EL (cell line): Measurements from ENCODE around the gene DEFB118.
"Not testable (repeated sequence)": the region's sequence is repeated elsewhere in the genome, so short reads cannot be mapped to it uniquely, and the experiment has no call there.

Source experiments
- DNase-seq: peaks from one replicate; pipeline ENCODE4 v3.0.0-alpha.2; 2016

DEFB118 gene, protein sequence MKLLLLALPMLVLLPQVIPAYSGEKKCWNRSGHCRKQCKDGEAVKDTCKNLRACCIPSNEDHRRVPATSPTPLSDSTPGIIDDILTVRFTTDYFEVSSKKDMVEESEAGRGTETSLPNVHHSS

DNA sequence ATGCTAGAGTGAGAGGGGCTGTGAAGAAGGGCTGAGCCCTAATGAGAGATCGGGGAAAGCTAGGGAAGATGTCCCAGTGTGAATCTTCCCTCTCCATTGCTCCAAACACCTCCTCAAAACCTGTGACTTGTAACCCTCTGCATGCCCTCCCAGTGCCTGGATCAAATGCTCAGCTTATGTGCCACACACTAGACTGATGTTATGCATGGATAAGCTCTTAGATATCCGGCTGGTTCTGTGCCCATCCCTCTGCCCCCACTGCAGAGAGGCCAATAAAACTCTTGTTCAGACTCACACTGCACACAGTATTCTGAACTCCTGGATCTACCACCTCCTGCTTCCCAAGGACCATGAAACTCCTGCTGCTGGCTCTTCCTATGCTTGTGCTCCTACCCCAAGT is at the start of gene DEFB118:
Gene DEFB118 (plus strand): TSS at position 301 of the 400 bp plus-strand sequence. CDS start 50 bp downstream, at position 351.
- no peak for DNase-seq

DNA sequence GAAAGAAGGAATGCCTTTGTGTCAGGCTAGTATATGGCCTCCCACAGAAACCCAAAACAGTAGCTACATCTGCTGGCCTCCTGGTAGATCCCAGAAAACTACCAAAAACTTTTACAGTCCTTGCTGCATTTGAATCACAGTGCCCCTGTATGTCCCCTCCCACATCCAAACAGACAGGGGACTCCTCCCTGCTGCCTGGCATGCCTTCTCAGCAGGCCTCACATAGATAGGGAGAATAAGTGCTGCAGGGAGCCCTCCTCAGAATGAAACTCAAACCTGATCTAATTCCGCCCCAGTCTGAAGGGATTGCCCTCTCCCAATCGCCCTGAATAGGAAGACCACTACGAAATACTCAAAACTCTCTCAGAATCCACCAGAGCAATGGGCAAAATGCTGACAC is 45.9 kb upstream of the DEFB118 start:
- no peak for DNase-seq

DNA sequence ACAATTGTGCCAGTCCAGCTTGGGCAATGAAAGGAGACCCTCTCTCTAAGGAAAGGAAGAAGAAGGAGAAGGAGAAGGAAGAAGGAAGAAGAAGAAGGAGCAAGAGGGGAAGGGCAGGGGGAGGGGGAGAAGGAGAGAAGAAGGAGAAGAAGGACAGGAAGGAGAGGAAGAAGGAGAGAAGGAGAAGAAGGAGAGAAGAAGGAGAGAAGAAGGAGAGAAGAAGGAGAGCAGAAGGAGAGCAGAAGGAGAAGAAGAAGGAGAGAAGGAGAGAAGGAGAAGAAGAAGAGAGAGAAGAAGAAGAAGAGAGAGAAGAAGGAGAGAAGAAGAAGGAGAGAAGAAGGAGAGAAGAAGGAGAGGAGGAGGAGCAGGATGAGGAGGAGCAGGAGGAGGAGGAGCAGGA is 37.5 kb upstream of the DEFB118 start:
- DNase-seq: no peak

DNA sequence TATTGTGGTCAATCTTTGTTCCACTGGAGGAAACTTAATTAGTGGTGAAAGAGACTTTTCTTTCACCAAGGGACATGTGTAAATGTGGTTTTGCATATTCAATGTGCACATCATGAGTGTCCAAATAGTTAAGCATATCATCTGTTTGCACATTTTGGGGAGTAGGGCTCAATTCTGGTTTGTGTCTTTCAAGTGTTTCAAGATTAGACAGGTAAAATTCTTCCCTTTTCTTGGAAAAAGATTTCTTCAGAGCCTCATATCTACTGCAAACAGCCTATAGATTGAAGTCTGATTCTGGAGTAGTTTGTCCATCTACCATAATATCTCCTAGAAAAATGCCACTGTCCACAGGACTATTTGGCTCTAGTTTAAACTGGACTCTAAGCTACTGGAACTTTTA is 26.9 kb upstream of the DEFB118 start:
- DNase-seq: no peak

DNA sequence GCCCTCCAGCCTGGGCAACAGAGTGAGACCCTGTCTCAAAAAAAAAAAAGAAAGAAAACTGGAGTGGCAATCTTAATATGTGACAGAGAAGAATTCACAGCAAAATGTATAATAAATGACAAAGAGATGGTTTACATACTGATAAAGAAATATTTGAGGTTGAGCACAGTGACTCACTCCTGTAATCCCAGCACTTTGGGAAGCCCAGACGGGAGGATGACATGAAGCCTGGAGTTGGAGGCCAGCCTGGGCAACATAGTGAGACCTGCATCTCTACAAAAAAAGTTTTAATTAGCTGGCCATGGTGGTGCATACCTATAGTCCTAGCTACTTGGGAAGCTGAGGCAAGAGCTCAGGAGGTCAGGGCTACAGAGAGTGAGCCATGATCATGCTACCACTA is 12.4 kb upstream of the DEFB118 start:
- peak; percentile 2 for DNase-seq

DNA sequence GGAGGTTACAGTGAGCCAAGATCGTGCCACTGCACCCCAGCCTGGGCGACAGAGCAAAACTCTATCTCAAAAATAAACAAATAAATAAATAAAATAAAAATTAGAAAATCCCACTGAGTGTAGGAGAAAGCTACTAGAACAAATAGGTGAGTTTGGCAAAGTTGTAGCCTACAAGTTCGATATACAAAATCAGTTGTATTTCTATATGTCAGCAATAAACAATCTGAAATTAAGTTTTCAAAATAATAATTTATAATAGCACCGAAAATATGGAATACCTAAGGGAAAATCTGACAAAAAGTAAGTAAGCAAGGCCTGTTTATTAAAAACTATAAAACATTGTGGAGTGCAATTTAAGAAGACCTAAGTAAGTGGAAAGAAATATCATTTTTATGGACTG is 5.1 kb upstream of the DEFB118 start:
- no peak for DNase-seq

DNA sequence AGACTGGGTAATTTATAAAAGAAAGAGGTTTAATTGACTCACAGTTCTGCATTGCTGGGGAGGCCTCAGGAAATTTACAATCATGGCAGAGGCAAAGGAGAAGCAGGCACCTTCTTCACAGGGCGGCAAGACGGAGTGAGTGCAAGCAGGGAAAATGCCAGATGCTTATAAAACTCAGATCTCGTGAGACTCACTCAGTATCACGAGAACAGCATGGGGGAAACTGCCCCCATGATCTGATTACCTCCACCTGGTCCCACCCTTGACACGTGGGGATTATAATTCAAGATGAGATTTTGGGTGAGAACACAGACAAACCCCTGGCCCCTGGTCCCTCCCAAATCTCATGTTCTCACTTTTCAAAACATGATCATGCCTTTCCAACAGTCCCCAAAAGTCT is 4.1 kb upstream of the DEFB118 start:
- not testable (repeated sequence) for DNase-seq

DNA sequence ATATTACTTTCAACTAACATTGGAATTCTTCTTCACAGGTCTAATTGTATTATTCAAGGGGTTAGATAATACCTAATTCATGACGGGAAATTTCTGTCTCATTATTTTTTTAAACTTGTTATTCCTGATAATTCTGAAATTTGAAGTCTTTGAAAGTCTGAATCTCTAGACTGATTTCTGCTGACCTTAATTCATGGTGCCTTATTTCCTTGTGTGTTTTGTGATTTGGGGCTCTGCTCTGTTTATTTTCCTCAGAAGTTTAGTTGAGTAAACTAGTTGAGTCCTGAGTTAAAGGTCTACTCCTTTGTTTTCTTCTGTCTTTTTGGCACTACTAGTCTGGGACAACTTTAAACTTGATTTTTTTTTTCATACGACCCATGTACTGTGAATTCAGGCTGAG is 5.9 kb downstream of the DEFB118 start:
- DNase-seq: no peak

DNA sequence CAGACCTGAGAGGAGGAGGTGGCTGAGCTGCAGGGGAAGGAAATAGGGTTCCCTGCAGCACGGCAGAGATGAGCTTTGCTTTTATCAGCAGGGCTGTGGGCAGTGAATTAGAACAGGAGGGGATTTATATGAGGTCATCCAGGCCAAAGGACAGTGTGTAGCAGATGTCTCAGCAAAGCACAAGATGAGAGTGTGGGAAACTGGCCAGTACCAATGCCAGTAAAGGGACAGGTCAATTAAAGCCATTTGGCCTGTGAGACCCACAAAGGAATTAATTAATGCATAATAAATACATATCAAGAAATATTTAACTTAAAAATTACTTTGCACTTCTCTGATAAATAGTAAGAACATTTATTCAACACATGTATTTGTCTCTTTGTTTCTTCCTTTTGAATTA is 22.1 kb downstream of the DEFB118 start, which contains the start of gene DEFB119:
Gene DEFB119 (minus strand): TSS at position 101 of the 400 bp plus-strand sequence. CDS start 107 bp downstream, outside the sequence.
- no peak for DNase-seq

DNA sequence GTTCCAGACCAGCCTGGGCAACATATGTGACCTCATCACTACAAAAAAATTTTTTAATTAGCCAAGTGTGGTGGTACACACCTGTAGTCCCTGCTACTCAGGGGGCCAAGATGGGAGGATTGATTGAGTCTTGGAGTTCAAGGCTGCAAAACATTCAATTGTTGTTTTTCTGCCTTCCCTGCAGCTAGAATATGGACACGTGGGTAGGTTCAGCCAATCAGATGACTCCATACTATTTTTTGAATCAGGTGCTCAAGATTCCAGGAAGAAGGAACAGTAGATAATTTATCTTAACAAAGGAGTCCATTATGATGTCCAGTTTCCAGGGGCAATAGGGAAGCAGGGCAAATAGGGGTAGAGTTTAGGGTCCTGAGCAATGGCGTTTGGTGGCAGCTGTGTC is 24.4 kb downstream of the DEFB118 start:
- no peak for DNase-seq

DNA sequence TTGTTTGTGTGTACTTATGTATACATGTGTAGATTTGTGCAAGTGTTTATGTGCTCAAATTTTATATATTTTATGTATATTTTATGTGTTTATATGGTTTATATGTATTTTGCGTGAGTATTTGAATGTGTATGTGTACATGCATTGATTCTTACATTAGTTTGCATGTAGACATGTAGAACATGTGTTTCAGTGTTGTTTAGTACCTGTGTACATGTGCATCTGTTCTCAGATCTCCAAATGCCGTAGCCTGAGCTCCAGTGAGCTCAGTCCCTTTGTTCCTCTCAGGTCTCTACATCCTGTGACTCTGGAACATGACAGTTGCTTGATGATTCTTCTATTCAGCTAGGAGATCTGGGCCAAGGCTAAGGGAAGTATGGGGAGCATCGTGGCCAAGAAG is 26.5 kb downstream of the DEFB118 start:
- DNase-seq: no peak

DNA sequence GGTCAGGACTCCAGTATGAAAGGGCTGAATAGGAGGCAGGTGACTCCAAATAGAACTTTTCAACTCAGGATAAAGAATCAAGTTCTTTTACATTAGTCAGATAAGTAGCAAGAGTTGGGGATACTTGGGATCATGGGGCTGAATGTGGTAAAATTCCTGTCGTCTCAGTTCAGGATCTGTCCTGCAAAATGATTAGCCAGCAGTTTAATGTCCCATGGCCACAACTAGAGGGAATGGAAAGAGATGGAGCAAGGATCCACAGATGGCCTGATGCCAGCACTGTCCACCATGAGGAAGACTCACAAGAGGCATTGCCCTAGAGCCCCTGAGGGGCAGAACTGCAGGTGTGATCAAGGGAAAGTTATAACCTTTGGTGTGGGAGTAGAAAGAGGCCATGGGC is 35.5 kb downstream of the DEFB118 start:
- DNase-seq: no peak

DNA sequence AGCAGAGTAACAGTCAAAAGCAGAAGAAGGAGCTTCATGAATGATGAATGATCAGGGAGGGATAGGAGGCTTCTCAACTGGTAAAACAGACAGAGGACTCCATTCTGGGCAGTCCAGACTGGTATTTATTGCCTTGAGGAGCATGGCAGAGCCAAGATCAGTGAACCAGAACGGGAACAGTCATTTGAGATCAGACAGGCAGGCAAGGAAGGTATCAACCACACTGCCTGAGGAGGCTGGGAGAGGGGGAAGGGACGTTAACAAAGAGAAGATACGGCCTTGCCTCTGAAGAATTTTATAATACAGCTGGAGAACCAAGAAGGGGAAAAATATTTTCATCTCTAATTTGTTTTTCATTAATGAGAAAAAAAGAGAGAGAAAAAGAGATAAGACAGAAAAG is 37.7 kb downstream of the DEFB118 start, which contains the start of gene DEFB121:
Gene DEFB121 (minus strand): TSS at position 101 of the 400 bp plus-strand sequence. CDS start 63 bp downstream, at position 38.
- DNase-seq: no peak

DNA sequence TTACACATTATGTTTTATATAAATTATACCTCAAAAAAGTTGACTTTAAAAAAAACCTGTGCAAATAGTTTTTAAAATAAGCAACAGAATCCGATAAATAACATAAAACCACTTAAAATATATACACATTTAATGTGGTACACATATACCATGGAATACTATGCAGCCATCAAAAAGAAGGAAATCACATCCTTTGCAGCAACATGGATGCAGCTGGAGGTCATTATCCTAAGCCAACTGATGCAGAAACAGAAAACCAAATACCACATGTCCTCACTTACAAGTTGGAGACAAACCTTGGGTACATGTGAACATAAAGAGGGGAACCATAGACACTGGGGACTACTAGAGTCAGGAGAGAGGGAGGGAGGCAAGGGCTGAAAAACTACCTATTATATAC is 41.6 kb downstream of the DEFB118 start:
- no peak for DNase-seq

DNA sequence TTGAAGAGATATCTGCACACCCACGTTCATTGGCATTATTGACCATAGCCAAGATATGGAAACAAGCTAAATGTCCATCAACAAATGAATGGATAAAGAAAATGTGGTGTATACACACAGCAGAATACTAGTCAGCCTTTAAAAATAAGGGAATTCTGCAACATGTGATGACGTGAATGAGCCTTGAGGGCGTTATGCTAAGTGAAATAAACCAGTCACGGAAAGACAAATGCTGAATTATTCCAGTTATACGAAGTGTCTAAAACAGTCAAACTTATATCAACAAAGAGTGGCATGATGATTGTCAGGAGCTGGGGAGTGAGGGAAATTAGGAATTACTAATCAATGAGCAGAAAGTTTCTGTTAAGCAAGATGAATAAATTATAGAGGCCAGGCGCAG is 46.0 kb downstream of the DEFB118 start:
- DNase-seq: no peak

DNA sequence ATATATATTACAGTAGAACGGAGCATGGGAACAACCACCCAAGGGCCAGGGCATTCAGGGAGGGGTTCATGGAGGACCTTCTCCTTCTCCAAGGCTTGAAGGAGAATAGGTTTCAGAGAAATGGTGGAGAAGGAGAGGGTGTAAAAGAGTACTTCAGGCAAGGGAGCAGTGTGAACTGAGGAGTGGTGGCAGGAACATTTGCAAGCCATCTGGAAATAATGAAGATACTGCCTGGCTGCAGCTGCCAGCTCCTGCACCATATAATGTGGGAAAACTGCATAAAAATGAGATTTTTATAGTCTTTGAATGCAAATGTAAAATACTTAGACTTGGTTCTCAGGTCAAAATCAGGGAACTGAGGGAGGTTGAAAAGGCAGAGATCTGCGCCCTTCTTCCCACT is 47.3 kb downstream of the DEFB118 start:
- no peak for DNase-seq

DNA sequence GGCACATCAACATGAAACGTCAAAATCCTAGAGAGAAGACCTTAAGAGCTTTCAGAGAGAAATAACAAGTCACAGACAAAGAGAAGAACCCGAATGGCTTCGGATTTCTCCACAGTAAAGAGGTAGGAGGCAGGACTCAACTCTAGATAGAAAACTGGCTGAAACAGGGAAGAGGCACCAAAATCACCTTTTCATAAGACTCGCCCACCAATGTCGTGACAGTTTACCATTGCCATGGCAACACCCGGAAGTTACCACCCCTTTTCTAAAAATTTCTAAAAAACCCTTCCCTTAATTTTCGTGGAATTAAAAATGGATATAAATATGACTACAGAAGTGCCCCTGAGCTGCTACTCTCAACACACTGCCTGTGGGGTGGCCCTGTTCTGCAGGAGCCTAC is 49.9 kb downstream of the DEFB118 start:
- DNase-seq: no peak
